HepG2 (cell line): ENCODE data around the gene TACC3. TPM values are rescaled to one million over a fixed set of nuclear protein-coding genes. Genes with fewer than 3 reads are reported as not detected.

Experiments used
- CC2D1A ChIP-seq: sonication (generic); formaldehyde crosslinking; IDR thresholded peaks from 2 replicates; pipeline ENCODE4 v1.8.1; 2023; ENCODE audit warnings: mild to moderate bottlenecking, missing genetic modification reagents
- DPF2 ChIP-seq: sonication (generic); formaldehyde crosslinking; IDR thresholded peaks from 2 replicates; pipeline ENCODE4 v1.4.0; 2020; ENCODE audit warnings: mild to moderate bottlenecking, low read depth, missing genetic modification reagents, borderline replicate concordance
- ELK4 ChIP-seq: sonication (generic); formaldehyde crosslinking; IDR thresholded peaks from 2 replicates; pipeline ENCODE4 v1.9.0; 2021; ENCODE audit warnings: missing genetic modification reagents, borderline replicate concordance
- ETS1 ChIP-seq: sonication (generic); formaldehyde crosslinking; IDR thresholded peaks from 2 replicates; pipeline ENCODE4 v1.4.0; 2020; ENCODE audit warnings: missing genetic modification reagents
- FOSL1 ChIP-seq: sonication (generic); formaldehyde crosslinking; IDR thresholded peaks from 2 replicates; pipeline ENCODE4 v1.9.0; 2021; ENCODE audit warnings: missing genetic modification reagents, borderline replicate concordance
- GPBP1L1 ChIP-seq: sonication (generic); formaldehyde crosslinking; IDR thresholded peaks from 2 replicates; pipeline ENCODE4 v1.5.0; 2020; ENCODE audit warnings: mild to moderate bottlenecking, missing genetic modification reagents
- GTF3A ChIP-seq: sonication (generic); formaldehyde crosslinking; conservative IDR thresholded peaks from 2 replicates; pipeline ENCODE4 v1.4.0; 2020; ENCODE audit warnings: mild to moderate bottlenecking, missing genetic modification reagents
- HDAC1 ChIP-seq: sonication (generic); formaldehyde crosslinking; IDR thresholded peaks from 2 replicates; pipeline ENCODE4 v1.5.1; 2020; ENCODE audit warnings: mild to moderate bottlenecking, missing genetic modification reagents
- HDAC6 ChIP-seq: fragments of 200-600 bp; sonication (generic); IDR thresholded peaks from 2 replicates; pipeline ENCODE4 v1.7.0; 2017; ENCODE audit warnings: mild to moderate bottlenecking, antibody characterized with exemption, low read length, low read depth
- HMG20A ChIP-seq: IDR thresholded peaks from 2 replicates; pipeline ENCODE4 v1.6.1; 2016; ENCODE audit warnings: borderline replicate concordance
- KAT8 ChIP-seq: IDR thresholded peaks from 2 replicates; pipeline ENCODE4 v1.6.1; 2016; ENCODE audit warnings: missing genetic modification reagents, missing compliant biosample characterization
- MBD4 ChIP-seq: IDR thresholded peaks from 2 replicates; pipeline ENCODE4 v1.6.1; 2012; ENCODE audit warnings: low read length, inconsistent platforms, borderline replicate concordance
- MXI1 ChIP-seq: IDR thresholded peaks from 3 replicates; pipeline ENCODE4 v1.6.1; 2012; ENCODE audit warnings: low read depth, low read length, inconsistent platforms, borderline replicate concordance
- PLRG1 ChIP-seq: fragments of 450-650 bp; conservative IDR thresholded peaks from 2 replicates; pipeline ENCODE4 v1.6.1; 2016
- SCMH1 ChIP-seq: sonication (generic); formaldehyde crosslinking; IDR thresholded peaks from 2 replicates; pipeline ENCODE4 v1.9.0; 2021; ENCODE audit warnings: missing genetic modification reagents, mild to moderate bottlenecking, borderline replicate concordance
- SKI ChIP-seq: fragments of 450-650 bp; IDR thresholded peaks from one replicate; pipeline ENCODE4 v1.6.1; 2018; ENCODE audit warnings: mild to moderate bottlenecking; ENCODE audit not compliant: partially characterized antibody
- SOX6 ChIP-seq, 2 experiments: fragments of 450-650 bp in 1 of 2; sonication (generic) in 1 of 2; formaldehyde crosslinking in 1 of 2; IDR thresholded peaks; 2 replicates each; pipeline versions ENCODE4 v1.4.0 to v1.6.1; 2017 to 2020; ENCODE audit warnings: antibody characterized with exemption in 1 of 2, mild to moderate bottlenecking in 1 of 2, missing genetic modification reagents in 1 of 2
- SRSF1 ChIP-seq: fragments of 200-400 bp; formaldehyde crosslinking; optimal IDR thresholded peaks from 2 replicates; pipeline ENCODE3; 2017; ENCODE audit warnings: mild to moderate bottlenecking, low read depth, low read length, moderate library complexity
- TEAD3 ChIP-seq: optimal IDR thresholded peaks from 2 replicates; pipeline ENCODE3; 2016; ENCODE audit warnings: borderline replicate concordance
- ZBTB43 ChIP-seq: sonication (generic); formaldehyde crosslinking; conservative IDR thresholded peaks from 2 replicates; pipeline ENCODE4 v1.4.0; 2020; ENCODE audit warnings: missing genetic modification reagents
- ZMYM4 ChIP-seq: sonication (generic); formaldehyde crosslinking; IDR thresholded peaks from 2 replicates; pipeline ENCODE4 v1.8.1; 2023; ENCODE audit warnings: mild to moderate bottlenecking, missing genetic modification reagents
- ZNF138 ChIP-seq: sonication (generic); formaldehyde crosslinking; IDR thresholded peaks from 2 replicates; pipeline ENCODE4 v1.5.0; 2020; ENCODE audit warnings: mild to moderate bottlenecking, low read depth, missing genetic modification reagents
- ZNF20 ChIP-seq: sonication (generic); formaldehyde crosslinking; IDR thresholded peaks from 2 replicates; pipeline ENCODE4 v1.4.0; 2020; ENCODE audit warnings: mild to moderate bottlenecking, moderate library complexity, missing genetic modification reagents
- ZNF343 ChIP-seq: sonication (generic); formaldehyde crosslinking; IDR thresholded peaks from 2 replicates; pipeline ENCODE4 v1.4.0; 2020; ENCODE audit warnings: mild to moderate bottlenecking, missing genetic modification reagents
- ZNF446 ChIP-seq: sonication (generic); formaldehyde crosslinking; IDR thresholded peaks from 2 replicates; pipeline ENCODE4 v1.5.0; 2020; ENCODE audit warnings: mild to moderate bottlenecking, missing genetic modification reagents
- ZNF558 ChIP-seq: sonication (generic); formaldehyde crosslinking; IDR thresholded peaks from 2 replicates; pipeline ENCODE4 v1.9.0; 2022; ENCODE audit warnings: mild to moderate bottlenecking, missing genetic modification reagents, borderline replicate concordance
- polyA plus RNA-seq, 8 experiments: library from polyadenylated mRNA; depleted of rRNA in 3 of 8; stranded (reverse) in 7 of 8; unstranded in 1 of 8; fragments of >200 nt; fragmentation: Illumina TruSeq in 4 of 8; extraction: Trizol in 4 of 8; gene quantifications; 2 replicates each; pipeline versions ENCODE4 v1.2.1 to v1.2.3, GENCODE V29; 2011 to 2016; ENCODE audit warnings: low read depth in 4 of 8, missing spikeins in 1 of 8, mixed read lengths in 1 of 8; ENCODE audit not compliant: insufficient read depth in 1 of 8
- total RNA-seq, 5 experiments: library from RNA; depleted of rRNA; stranded (reverse); fragments of >200 nt; fragmentation: Illumina TruSeq; extraction: Trizol; gene quantifications; 2 replicates each; pipeline ENCODE4 v1.2.3, GENCODE V29; 2016; ENCODE audit warnings: low read depth in 1 of 5

TACC3 gene
- total and polyA plus RNA-seq, 2 of the 13 experiments (the other 11 are each of a cell fraction or from before 2014, with no cell fraction given): 20.3 to 21.2 TPM

GRCh38 chr4:1683736-1684505, 37.4 kb upstream of the TACC3 start, which contains the start of gene FAM53A (continued):
- TF ChIP-seq MXI1 (no peak), SCMH1 (no peak), KAT8 (no peak), CC2D1A (no peak), ZMYM4 (CRISPR knock-in tag) (peak; percentile 30; the same call in 1 of the 2 replicates), TEAD3 (CRISPR knock-in tag) (no peak), GTF3A (CRISPR knock-in tag) (no peak), GPBP1L1 (CRISPR knock-in tag) (no peak), ZNF558 (CRISPR knock-in tag) (no peak), SRSF1 (no peak), DPF2 (CRISPR knock-in tag) (no peak), HDAC1 (CRISPR knock-in tag) (0 out of 2 replicates have a peak, but pooled peaks have one; percentile 36), ZNF138 (no peak), ZNF446 (CRISPR knock-in tag) (0 out of 2 replicates have a peak, but pooled peaks have one; percentile 53), SOX6 (IDR thresholded peaks at IDR 0.05) (no peak), SOX6 (CRISPR knock-in tag; IDR thresholded peaks at IDR 0.05) (no peak), PLRG1 (no peak), HDAC6 (no peak), ETS1 (CRISPR knock-in tag) (no peak), ZNF343 (CRISPR knock-in tag) (no peak), FOSL1 (CRISPR knock-in tag) (no peak), SKI (peak; percentile 34), ZBTB43 (CRISPR knock-in tag) (no peak), HMG20A (CRISPR knock-in tag) (no peak), ELK4 (no peak), ZNF20 (CRISPR knock-in tag) (no peak), MBD4 (no peak)
- TF ChIP-seq, all 625 proteins: peak for 59
